Testis (tissue), 2 donors: ENCODE results near the gene HDAC9.

Experiments
- POLR2A ChIP-seq: fragments of 450-650 bp; IDR thresholded peaks from one replicate; pipeline ENCODE4 v1.6.1; 2017; ENCODE audit warnings: antibody characterized with exemption, mild to moderate bottlenecking, moderate library complexity
- TF ChIP-seq, protein P1 (sequence below), 3 experiments: fragments of 450-650 bp in 2 of 3; fragments of 200-600 bp in 1 of 3; sonication (generic) in 1 of 3; IDR thresholded peaks; one replicate each; pipeline ENCODE4 v1.5.1; 2016 to 2019; ENCODE audit warnings: antibody characterized with exemption in 3 of 3, mild to moderate bottlenecking in 2 of 3, moderate library complexity in 1 of 3

DNA sequence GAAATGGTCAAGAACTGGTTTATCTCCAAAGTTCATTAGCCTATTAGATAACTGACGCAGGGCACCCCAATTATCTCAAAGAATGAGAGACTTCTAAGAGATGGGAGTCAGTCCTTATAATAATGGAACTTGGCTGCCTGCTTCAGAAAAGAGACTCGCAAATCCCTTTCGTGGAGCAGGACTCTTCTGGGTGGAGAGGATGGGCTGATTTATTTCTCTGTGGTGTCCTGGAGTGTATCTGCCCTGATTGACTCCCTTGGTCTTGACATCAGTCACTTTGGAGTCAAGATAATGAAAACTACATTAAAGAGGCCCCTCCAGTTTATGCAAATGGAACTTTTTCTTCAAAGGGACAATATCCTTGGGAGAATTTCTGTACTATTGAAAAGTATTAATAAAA is 198.9 kb downstream of the HDAC9 start:
- TF ChIP-seq, protein P1, sequence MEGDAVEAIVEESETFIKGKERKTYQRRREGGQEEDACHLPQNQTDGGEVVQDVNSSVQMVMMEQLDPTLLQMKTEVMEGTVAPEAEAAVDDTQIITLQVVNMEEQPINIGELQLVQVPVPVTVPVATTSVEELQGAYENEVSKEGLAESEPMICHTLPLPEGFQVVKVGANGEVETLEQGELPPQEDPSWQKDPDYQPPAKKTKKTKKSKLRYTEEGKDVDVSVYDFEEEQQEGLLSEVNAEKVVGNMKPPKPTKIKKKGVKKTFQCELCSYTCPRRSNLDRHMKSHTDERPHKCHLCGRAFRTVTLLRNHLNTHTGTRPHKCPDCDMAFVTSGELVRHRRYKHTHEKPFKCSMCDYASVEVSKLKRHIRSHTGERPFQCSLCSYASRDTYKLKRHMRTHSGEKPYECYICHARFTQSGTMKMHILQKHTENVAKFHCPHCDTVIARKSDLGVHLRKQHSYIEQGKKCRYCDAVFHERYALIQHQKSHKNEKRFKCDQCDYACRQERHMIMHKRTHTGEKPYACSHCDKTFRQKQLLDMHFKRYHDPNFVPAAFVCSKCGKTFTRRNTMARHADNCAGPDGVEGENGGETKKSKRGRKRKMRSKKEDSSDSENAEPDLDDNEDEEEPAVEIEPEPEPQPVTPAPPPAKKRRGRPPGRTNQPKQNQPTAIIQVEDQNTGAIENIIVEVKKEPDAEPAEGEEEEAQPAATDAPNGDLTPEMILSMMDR (IDR thresholded peaks at IDR 0.05), result no peak
- TF ChIP-seq POLR2A, result no peak
